Stromal cell of bone marrow (primary cell): Measurements from ENCODE around the gene PSMC2.
"Not testable (repeated sequence)": the region's sequence is repeated elsewhere in the genome, so short reads cannot be mapped to it uniquely, and the experiment has no call there.

Source experiments
- DNase-seq: peaks from one replicate; pipeline ENCODE4 v3.0.0-alpha.2; 2012; ENCODE audit warnings: low read depth

The PSMC2 gene

DNA sequence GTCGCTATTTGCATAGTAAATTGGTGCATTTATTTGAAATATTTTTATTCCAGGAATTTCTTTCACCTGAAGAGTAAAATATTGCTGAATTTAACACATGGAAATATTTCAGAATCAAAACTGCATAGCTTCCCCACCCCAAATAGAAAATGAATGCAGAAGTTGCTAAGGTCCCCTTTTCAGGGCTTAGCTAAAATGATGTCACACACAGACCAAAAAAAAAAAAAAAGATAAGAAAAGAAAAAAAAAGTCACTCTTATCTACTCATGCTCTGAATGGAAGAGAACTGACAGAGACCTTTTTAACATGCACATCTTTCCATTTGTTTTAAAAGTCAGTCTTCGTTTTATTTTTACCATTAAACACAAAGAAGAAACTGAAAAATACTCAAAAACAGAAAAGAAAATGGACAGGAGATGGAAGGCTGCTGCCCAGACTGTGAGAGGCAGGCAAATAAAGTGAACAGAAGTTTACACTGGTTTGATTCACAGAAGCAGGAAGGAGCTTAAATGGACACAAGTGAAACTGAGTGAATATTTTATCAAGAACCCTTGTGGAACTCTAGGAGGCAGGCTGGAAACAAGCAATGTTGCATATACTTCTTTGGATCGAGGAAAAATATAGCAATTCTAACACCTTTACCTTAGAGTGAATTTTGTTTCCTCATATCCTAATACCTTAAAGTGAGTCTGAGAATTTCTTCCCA is 32.0 kb downstream of the PSMC2 start:
- DNase-seq: no peak

DNA sequence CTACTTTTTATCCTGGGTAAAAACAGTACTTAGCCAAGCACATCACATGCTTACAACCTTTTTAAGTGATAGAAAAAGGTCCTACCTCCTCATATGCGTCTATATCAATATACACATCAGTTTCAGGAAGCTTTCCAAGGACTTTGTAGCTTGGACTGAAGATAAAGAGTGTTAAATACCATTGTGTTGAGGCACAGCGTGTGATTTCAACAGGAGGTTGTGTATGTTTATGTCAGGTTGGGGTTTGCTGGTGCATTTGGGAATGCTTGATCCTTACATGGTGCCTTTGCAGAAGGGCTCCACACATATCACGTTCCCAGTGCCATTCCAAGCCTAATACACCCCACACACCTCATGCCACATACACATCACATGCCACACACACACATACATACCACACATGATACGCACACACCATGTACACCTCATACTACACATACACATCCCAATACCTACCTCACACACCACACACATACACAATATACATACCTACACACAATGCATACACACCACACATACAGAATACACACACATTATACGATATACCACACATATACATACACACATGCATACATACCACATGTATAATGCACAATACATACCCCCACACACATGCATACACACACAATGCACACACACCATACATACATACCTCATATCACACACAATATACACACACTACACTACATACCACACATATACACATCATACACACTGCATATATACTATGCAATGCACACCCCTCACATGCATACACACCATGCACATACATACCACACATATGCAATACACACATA is 33.1 kb downstream of the PSMC2 start:
- no peak for DNase-seq

DNA sequence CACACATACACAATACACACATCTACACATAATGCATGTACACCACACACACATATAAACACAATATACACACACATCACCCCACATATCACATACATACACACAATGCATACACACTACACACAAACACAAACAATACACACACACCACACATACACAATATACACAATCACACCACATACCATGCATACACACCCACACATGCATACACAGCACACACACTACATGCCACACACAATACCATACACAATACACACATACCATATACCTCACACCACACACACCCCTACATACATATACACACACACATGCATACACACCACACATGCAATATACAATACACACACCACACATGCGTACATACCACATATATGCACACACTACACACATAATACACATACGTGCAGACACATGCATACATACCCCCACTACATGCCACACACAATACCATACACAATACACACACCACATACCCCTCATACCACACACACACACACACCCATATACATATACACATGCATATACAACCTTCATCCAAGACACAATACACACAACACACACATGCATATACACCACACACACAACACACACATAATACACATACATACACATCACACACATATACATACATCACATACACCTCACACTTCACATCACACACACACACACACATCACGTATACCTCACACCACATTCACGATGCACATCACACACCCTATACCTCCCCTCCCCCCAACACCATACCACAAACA is 34.0 kb downstream of the PSMC2 start:
- no peak for DNase-seq

DNA sequence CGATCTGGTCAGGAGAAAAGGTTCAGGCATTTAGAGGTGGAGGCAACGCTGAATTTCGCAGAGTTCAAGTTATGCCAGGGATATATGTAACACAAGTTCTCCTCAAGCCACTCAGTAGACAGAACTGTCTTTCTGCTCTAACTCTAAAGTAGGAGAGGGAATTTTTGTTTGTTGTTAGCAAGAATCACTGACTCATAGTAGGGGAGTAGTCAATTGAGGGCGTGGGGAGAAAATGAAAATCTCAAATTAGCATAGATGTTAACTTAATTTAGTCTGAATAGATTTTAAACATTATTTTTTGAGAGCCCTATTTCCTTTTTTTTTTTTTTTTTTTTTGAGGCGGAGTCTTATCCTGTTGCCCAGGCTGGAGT is 34.6 kb downstream of the PSMC2 start:
- no peak for DNase-seq

DNA sequence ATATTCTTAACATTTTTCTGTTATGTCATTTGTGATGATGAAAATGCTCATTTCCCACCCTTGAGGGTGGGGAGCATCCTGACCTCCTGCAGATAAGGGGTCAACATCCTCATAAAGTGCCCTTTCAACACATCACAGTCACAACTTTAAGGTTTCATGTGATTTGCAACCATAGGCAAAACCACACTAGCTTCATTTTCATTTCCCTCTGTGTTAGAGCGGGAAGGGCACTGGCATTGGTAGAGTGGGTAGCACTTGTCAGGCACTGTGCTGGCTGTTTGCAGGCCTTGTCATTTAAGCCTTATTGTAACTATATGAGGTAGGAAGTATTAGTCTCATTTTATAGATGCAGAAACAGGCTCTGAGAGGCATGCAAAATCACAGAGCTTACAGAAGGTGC is 39.8 kb downstream of the PSMC2 start:
- no peak for DNase-seq

DNA sequence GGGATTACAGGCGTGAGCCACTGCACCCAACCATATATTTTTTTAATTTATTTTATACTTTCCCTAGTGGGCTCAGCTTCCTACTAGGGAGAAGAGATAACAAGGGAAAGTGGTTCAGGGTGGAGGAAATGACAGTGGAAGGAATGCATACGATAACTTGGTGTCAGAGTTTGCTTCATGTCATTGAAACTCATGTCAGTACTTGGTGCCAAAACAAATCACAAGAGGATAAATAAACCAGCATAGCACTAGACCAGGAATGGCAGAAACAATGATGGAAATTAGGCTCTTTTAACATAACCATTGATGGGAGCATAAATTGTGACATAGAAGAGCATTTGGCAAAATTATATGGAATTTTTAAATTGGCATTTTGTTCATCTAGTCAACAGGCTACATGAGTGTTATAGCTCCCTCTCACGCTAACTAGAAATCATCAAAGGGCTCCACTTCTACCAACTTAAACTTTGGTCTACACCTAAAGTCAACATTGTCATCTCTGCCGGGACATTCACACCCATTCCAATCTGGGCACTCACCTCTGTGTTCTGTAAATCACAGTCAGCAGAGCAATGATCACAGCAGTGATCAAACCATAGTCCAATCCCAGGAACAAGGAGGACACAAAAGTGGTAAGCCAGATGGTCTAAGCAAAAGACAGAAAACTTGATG is 41.2 kb downstream of the PSMC2 start:
- no peak for DNase-seq

DNA sequence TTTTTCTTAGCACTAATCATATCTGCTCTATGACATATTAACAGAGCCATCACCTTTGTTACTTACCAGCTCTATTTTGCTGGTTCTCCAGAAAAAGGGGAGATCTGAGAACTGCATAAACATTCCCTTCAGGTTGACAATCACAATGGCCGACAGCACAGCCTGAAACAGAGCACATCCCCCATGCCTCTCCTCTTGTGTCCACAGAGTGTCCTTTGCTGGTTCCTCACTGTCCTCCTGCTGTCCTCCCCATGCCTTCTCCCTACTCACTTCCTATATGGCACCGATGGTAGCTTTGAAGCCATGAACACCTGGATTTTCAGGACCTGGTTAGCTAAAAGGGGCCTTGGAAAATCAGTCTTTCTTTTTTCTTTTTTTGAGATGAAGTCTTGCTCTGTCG is 41.8 kb downstream of the PSMC2 start:
- DNase-seq: no peak

DNA sequence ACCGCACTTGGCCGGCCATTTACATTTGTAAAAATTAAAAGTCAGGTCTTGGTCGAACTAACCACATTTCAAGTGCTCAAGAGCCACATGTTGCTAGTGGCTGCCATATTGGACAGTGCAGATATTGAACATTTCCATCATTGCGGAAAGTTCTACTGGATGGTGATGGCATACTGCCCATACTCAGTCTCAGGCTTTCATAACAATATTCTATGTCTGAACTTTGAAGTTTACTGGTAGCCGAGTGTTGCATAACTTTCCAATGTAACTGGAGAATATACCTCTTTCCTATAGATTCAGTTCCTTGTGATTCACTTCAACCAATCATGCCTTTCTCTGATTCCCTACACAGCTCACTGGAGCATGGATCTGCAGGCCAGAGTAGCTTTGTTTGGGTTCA is 43.7 kb downstream of the PSMC2 start:
- DNase-seq: no peak

DNA sequence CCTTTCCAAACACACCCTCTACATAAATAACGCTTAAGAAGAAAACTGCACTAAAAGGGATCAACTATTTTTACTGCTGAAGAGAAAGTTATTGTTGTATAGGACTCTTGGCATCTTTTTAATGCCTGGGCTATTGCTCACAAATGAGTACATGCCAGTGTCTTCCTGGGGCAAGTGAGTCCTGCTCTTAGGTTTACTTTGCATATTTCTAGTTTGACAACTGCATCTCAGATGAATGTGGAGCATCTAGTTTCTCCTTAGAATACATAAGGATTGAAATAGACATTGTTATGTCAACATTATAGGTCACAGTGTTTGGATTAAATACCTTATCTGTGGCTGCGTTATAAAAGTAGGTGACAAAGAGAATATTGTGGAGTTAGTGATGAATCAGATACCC is 44.5 kb downstream of the PSMC2 start:
- DNase-seq: no peak

DNA sequence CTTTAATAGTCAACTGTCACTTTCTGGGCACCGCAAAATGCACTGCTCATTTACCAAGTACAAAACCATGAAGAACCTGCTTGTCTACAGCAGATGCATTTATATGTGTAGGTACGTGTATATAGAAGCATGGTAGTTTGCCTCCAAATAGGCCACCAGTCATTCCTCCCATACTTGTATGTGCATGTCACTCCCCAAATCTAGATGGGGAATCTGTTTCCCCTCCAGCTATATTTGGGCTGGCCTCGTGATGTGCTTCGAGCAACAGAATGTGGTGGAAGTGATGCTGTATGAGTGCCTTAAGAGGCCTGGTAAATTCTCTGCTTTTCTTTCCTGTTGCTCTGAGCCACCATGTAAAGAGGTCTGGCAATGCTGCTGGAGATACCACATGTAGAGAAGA is 47.1 kb downstream of the PSMC2 start:
- DNase-seq: no peak

DNA sequence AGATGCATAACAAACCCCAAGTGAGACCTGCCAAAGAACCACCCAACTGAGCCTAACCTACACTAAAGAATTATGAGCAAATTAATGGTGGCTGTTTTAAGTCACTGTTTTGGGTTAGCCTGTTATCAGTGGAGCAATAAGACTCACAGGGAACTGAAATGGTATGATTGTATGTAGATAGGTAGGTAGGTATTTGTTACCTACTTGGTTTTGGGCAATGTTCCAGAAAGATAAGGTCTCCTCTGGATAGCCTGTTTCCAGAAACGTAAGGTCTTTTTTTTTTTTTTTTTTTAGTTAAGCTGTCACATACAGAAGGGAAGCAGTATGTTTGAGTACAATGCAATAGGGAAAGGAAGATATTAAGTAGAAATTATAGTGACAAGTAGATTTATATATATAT is 47.6 kb downstream of the PSMC2 start:
- DNase-seq: no peak

DNA sequence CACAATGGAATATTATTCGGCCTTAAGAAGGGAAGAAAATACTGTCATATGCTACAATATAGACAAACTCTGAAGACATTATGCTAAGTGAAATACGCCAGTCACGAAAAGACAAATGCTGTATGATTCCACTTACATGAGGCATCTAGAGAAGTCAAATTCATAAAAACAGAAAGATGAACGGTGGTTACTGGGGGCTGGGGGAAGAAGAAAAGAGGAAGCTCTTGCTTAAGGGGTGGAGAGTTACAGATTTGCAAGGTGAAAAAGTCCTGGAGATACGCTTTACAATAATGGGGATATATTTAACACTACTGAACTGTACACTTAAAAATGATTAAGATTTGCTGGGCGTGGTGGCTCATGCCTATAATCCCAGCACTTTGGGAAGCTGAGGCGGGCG is 49.0 kb downstream of the PSMC2 start:
- no peak for DNase-seq

DNA sequence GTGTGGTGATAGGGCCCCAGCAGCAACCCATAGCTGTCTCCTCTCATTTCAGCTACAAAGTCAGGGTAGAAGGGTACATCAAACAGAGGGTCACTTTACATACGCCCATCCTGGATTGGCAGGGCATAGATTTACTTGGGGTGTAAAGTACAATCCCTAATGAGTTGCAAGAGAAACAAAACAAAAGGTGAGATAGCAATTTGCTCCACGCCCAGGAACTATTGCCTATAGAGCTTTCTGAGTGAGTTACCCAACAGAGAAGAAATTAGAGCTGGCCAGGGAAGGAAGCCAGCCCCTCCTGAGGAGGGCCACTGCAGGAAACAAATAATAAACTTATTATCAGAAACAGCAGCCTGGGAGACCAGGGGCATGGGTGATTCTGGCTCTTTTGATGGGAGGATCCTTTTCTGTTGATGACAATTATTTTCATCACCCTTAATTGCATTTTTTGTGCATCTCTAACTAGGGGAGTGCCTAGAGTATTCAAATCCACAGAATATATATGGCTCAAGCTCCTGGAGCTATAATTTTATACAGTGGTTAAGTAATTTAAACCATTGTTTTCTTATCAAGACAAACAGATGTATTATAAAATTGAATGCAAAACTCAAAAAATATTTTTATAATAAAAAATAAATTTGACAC is 51.2 kb downstream of the PSMC2 start:
- no peak for DNase-seq

DNA sequence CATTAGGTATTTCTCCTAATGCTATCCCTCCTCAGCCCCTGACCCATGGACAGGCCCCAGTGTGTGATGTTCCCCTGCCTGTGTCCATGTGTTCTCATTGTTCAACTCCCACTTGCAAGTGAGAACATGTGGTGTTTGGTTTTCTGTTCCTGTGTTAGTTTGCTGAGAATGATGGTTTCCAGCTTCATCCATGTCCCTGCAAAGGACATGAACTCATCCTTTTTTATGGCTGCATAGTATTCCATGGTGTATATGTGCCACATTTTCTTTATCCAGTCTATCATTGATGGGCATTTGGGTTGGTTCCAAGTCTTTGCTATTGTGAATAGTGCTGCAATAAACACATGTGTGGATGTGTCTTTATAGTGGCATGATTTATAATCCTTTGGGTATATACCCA is 52.2 kb downstream of the PSMC2 start:
- DNase-seq: not testable (repeated sequence)

DNA sequence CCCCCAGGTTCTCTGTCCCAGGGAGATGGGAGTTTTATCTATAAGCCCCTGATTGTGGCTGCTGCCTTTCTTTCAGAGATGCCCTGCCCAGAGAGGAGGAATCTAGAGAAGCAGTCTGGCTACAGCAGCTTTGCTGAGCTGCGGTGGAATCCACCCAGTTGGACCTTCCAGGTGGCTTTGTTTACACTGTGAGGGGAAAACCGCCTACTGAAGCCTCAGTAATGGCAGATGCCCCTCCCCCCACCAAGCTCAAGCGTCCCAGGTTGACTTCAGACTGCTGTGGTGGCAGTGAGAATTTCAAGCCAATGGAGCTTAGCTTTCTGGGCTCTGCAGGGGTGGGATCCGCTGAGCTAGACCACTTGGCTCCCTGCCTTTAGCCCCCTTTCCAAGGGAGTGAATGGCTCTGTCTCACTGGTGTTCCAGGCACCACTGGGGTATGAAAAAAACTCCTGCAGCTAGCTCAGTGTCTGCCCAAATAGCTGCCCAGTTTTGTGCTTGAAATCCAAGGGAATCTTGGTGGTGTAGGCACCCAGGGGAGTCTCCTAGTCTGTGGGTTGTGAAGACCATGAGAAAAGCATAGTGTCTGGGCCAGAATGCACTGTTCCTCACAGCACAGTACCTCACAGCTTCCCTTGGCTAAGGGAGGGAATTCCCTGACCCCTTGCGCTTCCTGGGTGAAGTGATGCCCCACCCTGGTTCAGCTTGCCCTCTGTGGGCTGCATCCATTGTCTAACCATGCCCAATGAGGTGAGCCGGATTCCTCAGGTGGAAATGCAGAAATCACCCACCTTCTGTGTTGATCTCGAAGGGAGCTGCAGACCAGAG is 58.6 kb downstream of the PSMC2 start:
- DNase-seq: not testable (repeated sequence)

DNA sequence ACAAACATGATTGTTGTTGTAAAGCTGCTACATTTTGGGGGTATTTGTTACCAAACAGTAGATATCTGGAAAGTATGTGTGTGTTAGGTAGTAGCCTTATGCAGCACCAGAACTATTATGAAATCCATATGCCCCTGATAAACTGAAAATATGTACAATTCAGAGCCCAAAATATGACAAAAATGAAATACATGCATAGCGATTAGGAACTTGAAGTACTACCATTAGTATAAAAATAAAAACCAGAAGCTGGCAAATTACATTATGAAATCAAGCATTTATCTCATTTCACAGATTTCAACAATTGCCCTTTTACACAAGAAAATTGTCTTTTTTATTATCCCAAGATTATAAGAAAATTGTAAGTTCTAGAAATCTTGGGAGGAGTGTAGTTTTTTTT is 64.7 kb downstream of the PSMC2 start:
- DNase-seq: no peak

DNA sequence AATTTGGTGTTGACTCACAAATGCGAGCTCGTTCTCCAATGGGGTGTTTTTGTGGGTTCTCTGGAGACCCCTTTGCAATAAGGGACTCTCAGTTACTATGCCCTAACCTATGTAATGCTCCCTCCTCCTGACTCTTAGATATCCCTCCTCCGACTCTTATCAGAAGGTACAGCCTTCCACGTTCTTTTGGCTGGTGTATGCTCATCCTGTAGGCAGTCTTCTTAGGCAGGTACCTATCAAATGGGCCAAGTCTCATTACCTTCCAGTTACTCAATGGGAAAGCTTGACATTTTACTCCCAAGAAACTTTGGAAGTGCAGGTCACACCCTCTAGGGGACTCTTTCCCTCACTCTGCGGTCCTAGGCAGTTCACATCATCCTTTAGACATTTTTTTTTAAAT is 66.0 kb downstream of the PSMC2 start:
- DNase-seq: no peak

DNA sequence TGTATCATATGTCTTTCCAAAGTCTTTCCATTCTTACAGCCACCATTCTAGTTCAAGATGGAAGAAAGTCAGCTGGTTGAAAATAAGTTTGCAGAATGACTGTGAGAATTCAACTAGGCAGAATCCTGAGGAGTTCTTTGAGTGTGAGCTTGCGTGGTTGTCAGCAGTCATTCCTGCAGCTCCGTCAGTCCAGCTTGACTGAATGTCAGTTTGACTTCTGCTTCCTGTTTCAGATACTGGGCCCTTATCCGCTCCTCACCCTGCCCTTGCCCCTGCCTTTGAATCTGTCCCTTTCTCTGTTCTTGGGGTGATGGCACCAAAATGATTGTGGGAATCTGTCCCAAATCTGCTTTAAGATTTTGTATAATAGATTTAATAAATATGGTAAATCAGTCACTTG is 70.8 kb downstream of the PSMC2 start:
- no peak for DNase-seq
